ENCODE measurements around the gene ASB1. TPM values are rescaled to one million over a fixed set of nuclear protein-coding genes. Genes with fewer than 3 reads are reported as not detected.

Gene ASB1
- total and polyA plus RNA-seq, 2 of the 13 experiments (the other 11 are each of a cell fraction or from before 2014, with no cell fraction given) = 48.6 to 49.2 TPM

DNA sequence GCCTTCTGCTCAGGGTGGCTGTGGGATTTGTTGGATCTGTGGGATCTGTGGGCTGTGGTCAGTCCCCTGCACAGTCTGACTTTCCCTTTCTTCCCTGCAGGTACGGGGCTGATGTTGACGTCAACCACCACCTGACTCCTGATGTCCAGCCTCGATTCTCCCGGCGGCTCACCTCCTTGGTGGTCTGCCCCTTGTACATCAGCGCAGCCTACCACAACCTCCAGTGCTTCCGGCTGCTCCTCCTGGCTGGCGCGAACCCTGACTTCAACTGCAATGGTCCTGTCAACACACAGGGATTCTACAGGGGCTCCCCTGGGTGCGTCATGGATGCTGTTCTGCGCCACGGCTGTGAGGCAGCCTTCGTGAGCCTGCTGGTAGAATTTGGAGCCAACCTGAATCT is 17.5 kb downstream of the ASB1 start:
- ChIA-PET CTCF (ENCODE audit: low intra/inter-chr PET ratio, low total read pairs) (no interaction called here), POLR2A (no interaction called here)
- in situ Hi-C loops (cut with HindIII; ENCODE audit: extremely low pct_ligation_motif_present, low pct_unique_long_range_greater_than_20kb) (no loop called here), intact Hi-C loops (cut with micrococcal nuclease; ENCODE audit: unreplicated experiment) (loop anchor here (10.0 kb wide), 1 partner anchor 379 kb away; the partner anchor contains the start of gene SCLY)
- Histone ChIP-seq H3K27me3 (ENCODE audit: control insufficient read depth in 1 of 2, insufficient read depth in 2 of 2, low read length in 2 of 2) (no peaks in the 10 kb centered on the region), H2AFZ (ENCODE audit: low read length) (no peak overlapping the region), H4K20me1 (ENCODE audit: insufficient read depth, low read length) (no peaks in the 10 kb centered on the region), H3K9ac (ENCODE audit: insufficient read depth, low read depth, low read length) (no peak overlapping the region), H3K36me3 (replicated peaks in 1 of 2; ENCODE audit: control insufficient read depth in 1 of 2, insufficient read depth in 2 of 2, low read length in 2 of 2) (peaks cover 43 to 78% of the 10 kb centered on the region in 2 experiments), H3K4me1 (ENCODE audit: insufficient read depth, low read length) (peaks cover 52% of the 10 kb centered on the region), H3K79me2 (ENCODE audit: insufficient read depth, low read length) (peaks cover 59% of the 10 kb centered on the region), H3K9me3 (ENCODE audit: low read length) (no peaks in the 10 kb centered on the region), H3K4me2 (ENCODE audit: low read depth, low read length) (no peak overlapping the region), H3K27ac (ENCODE audit: extremely low read length, insufficient read depth, low read length) (no peak overlapping the region), H3K4me3 (replicated peaks in 1 of 3; ENCODE audit: insufficient read depth in 1 of 3, low read depth in 2 of 3, low read length in 3 of 3) (no peak overlapping the region)
- TF ChIP-seq, protein P1, sequence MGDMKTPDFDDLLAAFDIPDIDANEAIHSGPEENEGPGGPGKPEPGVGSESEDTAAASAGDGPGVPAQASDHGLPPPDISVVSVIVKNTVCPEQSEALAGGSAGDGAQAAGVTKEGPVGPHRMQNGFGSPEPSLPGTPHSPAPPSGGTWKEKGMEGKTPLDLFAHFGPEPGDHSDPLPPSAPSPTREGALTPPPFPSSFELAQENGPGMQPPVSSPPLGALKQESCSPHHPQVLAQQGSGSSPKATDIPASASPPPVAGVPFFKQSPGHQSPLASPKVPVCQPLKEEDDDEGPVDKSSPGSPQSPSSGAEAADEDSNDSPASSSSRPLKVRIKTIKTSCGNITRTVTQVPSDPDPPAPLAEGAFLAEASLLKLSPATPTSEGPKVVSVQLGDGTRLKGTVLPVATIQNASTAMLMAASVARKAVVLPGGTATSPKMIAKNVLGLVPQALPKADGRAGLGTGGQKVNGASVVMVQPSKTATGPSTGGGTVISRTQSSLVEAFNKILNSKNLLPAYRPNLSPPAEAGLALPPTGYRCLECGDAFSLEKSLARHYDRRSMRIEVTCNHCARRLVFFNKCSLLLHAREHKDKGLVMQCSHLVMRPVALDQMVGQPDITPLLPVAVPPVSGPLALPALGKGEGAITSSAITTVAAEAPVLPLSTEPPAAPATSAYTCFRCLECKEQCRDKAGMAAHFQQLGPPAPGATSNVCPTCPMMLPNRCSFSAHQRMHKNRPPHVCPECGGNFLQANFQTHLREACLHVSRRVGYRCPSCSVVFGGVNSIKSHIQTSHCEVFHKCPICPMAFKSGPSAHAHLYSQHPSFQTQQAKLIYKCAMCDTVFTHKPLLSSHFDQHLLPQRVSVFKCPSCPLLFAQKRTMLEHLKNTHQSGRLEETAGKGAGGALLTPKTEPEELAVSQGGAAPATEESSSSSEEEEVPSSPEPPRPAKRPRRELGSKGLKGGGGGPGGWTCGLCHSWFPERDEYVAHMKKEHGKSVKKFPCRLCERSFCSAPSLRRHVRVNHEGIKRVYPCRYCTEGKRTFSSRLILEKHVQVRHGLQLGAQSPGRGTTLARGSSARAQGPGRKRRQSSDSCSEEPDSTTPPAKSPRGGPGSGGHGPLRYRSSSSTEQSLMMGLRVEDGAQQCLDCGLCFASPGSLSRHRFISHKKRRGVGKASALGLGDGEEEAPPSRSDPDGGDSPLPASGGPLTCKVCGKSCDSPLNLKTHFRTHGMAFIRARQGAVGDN (CRISPR knock-in tag; IDR thresholded peaks at IDR 0.05) = peak; percentile 33; the same call in 1 of the 2 replicates
- TF ChIP-seq JARID2 (CRISPR knock-in tag; IDR thresholded peaks at IDR 0.05; ENCODE audit: insufficient replicate concordance) = no peak
- TF ChIP-seq PCBP2 (optimal IDR thresholded peaks at IDR 0.05; ENCODE audit: low read depth, low read length, poor library complexity, severe bottlenecking) = no peak
- TF ChIP-seq MZF1 (CRISPR knock-in tag; IDR thresholded peaks at IDR 0.05; ENCODE audit: borderline replicate concordance) = no peak
- no peak for TF ChIP-seq EZH2 (conservative IDR thresholded peaks at IDR 0.05; ENCODE audit: low read depth, low read length)
- TF ChIP-seq ZNF788 (CRISPR knock-in tag; IDR thresholded peaks at IDR 0.05; ENCODE audit: borderline replicate concordance) = no peak
- peak; percentile 48 for TF ChIP-seq AGO2 (optimal IDR thresholded peaks at IDR 0.05; ENCODE audit: low read depth, low read length)
- no peak for TF ChIP-seq PTBP1 (IDR thresholded peaks at IDR 0.05; ENCODE audit: low read depth, low read length, poor library complexity, severe bottlenecking)
- TF ChIP-seq, protein P2, sequence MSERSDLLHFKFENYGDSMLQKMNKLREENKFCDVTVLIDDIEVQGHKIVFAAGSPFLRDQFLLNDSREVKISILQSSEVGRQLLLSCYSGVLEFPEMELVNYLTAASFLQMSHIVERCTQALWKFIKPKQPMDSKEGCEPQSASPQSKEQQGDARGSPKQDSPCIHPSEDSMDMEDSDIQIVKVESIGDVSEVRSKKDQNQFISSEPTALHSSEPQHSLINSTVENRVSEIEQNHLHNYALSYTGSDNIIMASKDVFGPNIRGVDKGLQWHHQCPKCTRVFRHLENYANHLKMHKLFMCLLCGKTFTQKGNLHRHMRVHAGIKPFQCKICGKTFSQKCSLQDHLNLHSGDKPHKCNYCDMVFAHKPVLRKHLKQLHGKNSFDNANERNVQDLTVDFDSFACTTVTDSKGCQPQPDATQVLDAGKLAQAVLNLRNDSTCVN (CRISPR knock-in tag; IDR thresholded peaks at IDR 0.05; ENCODE audit: borderline replicate concordance) = no peak
- no peak for TF ChIP-seq THYN1 (CRISPR knock-in tag; IDR thresholded peaks at IDR 0.05; ENCODE audit: borderline replicate concordance, low read depth)
- FAIRE-seq (no peak), DNase-seq (ENCODE audit: low spot score) (no peak), ATAC-seq (no peak)
- WGBS (ENCODE audit: low lambda C conversion rate) = 98% methylated on average over 13 of the region's 13 CpGs
- no TSS peak for BruUV-seq (replicated peaks)

Data from HepG2 (cell line).